CD4-positive, alpha-beta T cell treated with Interleukin-15 for 4 hours (primary cell): Measurements from ENCODE around the gene STK10.

ENCODE experiments used
- DNase-seq: peaks from one replicate; pipeline ENCODE4 v3.0.0-alpha.2; 2020; ENCODE audit warnings: low spot score

STK10 gene

DNA sequence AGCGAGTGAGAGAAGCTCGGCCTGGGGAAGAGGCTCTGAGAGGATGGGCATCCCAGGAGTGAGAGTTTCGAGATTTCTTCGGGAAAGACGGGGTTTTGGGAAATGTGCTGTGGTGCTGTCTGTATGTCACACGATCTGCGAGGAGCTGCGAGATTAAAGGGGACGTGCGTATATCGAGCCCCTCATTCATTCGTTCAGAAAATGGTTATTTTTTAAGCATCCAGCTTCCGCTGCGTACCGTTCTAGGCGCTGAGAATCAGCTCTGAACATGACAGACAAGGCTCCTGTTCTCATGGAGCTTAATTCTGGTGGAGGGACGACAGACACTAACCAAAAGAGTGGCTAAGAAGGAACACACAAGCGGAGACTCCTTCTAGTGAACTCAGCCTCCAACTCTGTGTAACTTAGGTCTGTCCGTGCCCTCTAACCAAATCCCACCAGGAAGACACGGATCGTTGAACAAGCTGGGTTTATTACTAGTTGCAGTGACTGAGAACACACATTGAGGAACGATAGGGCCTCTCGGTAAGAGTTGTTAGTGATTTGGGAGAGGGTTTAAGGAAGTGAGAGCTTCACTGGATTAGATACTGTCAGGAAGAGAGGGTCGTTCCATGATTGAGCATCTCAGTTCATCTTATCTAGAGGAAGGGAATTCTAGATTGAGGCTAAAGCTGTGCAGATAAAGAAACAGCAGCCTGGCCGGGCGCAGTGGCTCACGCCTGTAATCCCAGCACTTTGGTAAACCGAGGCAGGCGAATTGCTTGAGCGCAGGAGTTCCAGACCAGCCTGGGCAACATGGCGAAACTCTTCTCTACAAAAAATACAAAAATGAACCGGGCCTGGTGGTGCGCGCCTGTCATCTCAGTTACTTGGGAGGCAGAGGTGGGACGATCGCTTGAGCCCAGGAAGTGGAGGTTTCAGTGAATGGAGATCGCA lies 180.6 kb downstream of the STK10 start:
- no peak for DNase-seq

GRCh38 chr5:172006321-172007174 lies 181.5 kb downstream of the STK10 start, which contains the start of gene FBXW11:
FBXW11 (minus strand) TSS chr5:172006638; CDS start chr5:172006502, 136 bp downstream.
- DNase-seq: peak; percentile 95

DNA sequence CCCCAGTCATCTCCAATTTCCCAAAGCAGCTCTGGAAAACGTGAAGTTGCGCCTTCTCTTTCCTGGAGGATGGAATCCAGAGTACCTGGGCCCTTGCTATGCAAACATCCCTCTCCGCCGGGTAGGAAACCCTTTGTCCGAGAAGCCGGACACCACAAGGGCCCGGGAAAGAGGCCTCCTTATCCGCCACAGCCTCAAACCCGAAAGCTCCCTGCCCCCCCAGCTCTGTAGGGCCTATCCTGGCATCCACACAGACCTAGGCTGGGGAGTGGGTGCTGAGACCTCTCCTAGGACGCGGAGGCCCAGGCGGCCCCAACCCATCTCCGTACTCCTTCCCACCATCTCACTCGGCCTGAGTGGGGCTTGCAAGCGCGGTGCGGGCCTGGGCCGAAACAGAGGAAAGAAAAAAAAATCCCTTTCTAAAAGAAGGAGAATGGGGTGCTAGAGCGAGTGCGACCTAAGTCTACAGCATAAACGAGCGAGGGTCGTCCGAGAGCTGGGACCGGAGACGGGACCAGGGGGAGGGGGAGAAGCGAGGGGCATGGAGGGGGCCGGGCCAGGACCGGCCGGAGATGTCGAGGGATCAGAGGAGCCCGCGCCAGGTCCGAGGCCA lies 182.2 kb downstream of the STK10 start:
- DNase-seq: no peak

- peak; percentile 35 for DNase-seq
Measured at GRCh38 chr5:172004824-172005237, 183.2 kb downstream of the STK10 start.

DNA sequence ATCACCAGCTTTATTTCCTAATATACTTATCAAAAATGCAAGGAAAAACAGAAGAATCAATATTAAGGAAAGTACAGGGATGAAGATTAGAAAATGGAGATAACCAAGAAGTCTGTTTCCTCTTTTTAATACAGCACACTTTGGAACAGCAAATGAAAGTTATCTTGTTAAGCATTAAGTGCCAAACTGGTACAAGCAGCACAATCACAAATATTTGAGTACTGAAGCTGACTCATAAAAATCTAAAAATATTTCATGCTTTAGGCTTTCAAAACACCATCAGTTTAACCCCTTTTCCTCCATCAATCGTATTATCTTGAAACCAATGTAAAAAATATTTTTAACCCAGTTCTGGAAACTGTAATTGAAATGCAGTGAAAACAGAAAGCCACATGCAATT lies 184.3 kb downstream of the STK10 start:
- no peak for DNase-seq

DNA sequence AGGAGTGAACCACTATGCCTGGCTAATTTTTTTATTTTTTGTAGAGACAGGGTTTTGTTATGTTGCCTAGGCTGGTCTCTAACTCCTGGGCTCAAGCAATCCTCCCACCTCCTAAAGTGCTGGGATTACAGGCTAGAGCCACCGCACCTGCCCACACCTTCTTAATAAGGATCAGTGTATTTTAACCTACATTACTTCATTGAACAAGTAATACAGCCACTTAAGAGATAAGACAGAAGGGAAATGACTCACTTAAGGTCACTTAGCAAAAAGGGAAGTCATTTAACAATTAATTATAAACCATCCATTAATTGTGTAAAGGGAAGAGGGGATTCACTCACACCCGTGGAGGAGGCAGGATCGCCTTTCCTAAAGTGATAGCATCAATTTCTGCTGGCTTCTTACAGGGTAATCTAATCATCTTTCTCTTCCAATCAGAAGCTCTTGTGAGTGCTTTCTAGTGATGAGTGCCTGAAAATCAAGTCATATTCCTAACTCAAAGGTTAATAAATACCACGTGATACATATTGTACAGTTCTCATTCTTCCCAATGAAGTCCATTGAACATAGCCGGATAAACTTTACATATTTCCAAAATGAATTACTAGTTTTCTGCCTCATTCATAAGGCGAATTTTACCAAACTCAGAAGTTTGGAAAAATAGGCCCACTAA lies 185.0 kb downstream of the STK10 start:
- DNase-seq: no peak

DNA sequence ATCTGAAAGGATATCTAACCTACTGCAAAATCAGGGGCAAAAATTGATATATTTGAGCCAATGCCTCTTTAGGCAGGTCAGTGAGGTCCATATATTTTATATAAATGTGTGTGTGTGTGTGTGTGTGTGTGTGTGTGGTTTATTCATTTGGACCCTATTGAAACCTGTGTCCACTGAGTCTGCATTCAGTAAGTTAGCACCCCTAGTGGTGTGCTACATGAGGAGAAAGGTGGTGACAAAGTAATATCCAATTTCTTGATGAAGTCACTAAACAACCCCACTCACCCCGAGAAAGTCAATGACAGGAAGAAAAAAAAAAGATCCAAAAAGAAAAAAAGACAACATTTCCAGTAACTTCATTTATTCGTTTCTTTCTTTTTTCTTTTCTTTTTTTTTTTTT lies 185.7 kb downstream of the STK10 start:
- peak; percentile 22 for DNase-seq

- no peak for DNase-seq
Measured at GRCh38 chr5:171999877-172000276, 188.1 kb downstream of the STK10 start.

GRCh38 chr5:171999100-171999499 lies 188.9 kb downstream of the STK10 start:
- no peak for DNase-seq

DNA sequence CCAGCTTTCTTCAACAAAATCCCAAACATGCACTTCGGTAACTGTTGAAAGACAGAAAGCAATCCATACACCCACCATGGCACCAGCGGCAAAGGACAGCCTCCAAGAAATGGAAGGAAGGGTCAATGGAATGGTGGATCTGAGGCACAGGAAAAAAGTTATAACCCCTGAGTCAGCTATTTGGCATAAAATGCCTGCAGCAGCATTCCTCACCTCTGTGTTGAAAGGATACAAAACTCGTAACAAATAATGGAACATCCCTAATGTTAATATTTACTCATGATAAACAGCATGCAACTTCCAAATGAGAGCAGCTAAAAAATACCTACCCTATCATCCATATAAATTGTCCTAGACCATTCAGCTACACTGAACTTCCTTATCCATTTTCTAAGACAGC lies 191.0 kb downstream of the STK10 start:
- DNase-seq: no peak

DNA sequence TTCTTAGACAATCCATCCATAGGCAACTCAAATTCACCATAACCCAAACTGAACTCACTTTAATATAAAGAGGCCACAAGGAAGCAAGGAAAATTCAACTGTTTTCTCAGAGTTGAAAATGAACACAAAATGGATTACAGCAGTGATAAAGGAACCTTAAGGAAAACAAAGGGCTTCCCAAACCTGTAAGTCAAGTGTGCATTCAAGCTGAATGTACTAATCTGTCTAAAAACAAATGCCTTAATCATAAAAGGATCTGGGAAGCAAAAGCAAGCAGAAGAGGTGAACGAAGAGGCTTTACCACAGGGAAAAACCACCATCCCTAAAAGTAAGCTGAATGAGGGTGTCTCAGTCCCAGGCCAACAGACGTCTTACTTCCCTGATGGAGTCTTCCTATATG lies 195.2 kb downstream of the STK10 start:
- no peak for DNase-seq

DNA sequence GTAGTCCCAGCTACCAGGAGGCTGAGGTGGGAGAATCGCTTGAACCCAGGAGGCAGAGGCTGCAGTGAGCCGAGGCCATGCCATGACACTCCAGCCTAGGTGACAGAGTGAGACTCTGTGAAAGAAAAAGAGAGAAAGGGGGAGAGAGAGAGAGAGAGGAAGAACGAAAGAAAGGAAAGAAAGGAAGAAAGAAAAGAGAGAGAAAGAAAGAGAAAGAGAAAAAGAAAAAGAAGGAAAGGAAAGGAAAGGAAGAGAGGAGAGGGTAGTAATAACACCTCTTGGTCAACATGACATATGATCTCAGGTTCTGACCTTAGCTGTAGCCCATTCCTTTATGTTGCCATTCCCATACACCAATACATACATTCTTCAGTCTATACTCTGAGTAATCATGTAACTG lies 195.7 kb downstream of the STK10 start:
- no peak for DNase-seq
